Esophagus squamous epithelium (tissue), 4 donors: ENCODE measurements around the gene CEACAM16.

Source experiments
- POLR2A ChIP-seq, 4 donors: fragments of 450-650 bp; IDR thresholded peaks; one replicate each; pipeline ENCODE4 v1.6.1; 2017; ENCODE audit warnings: antibody characterized with exemption in 4 of 4, mild to moderate bottlenecking in 4 of 4, moderate library complexity in 3 of 4
- TF ChIP-seq, protein P1 (sequence below), 6 experiments: fragments of 450-650 bp in 4 of 6; fragments of 200-600 bp in 2 of 6; sonication (generic) in 2 of 6; IDR thresholded peaks; one replicate each; pipeline ENCODE4 v1.5.1; 2016 to 2019; ENCODE audit warnings: antibody characterized with exemption in 6 of 6, mild to moderate bottlenecking in 4 of 6, moderate library complexity in 4 of 6

DNA sequence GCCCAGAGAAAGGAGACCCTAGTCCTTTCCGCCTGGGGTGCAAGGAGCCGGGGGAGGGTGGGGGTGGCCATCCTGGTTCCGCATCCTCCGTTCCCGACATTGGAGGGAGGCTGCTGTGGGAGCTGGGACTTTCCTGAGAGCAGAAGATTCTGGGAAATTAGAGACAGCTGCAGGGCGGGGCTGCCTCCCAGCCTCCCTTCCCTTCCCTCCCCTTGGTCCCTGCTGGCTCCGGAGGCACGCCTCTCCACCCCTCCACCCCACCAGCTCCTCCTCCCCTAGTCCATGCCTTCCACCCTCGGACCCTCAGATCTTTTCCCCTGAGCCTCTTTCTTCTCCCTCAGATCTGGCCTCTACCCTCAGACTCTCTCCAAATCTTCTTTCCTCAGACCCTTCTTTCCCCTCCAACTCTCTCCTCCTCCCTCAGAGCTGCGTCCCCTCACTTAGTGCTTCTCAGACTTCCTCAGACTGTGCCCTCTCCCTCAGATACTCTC is 46.4 kb downstream of the CEACAM16 start:
- TF ChIP-seq POLR2A (IDR thresholded peaks at IDR 0.05): no peak
- TF ChIP-seq, protein P1, sequence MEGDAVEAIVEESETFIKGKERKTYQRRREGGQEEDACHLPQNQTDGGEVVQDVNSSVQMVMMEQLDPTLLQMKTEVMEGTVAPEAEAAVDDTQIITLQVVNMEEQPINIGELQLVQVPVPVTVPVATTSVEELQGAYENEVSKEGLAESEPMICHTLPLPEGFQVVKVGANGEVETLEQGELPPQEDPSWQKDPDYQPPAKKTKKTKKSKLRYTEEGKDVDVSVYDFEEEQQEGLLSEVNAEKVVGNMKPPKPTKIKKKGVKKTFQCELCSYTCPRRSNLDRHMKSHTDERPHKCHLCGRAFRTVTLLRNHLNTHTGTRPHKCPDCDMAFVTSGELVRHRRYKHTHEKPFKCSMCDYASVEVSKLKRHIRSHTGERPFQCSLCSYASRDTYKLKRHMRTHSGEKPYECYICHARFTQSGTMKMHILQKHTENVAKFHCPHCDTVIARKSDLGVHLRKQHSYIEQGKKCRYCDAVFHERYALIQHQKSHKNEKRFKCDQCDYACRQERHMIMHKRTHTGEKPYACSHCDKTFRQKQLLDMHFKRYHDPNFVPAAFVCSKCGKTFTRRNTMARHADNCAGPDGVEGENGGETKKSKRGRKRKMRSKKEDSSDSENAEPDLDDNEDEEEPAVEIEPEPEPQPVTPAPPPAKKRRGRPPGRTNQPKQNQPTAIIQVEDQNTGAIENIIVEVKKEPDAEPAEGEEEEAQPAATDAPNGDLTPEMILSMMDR (IDR thresholded peaks at IDR 0.05): no peak
